ENCODE measurements around the gene PSAP.
A peak's percentile ranks its signal among the peaks of the same experiment; 100 is the strongest.

Gene PSAP

DNA sequence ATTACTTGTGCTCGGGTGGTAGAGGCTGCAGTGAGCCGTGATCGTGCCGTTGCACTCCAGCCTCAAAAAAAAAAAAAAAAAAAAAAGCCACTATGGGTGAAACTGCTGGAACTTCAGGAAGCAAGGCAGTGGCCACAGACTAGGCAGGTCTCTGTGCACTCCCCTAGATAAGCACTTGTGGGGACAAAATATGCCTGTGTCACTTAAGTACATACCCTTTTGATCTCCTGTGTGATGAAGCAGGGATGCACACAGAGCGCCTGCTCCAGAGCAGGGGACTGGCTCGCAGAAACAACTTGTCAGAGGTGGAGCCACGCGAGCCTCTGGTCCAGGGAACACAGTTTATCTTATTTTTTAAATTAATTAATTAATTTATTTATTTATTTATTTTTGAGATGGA is 42.9 kb upstream of the PSAP start:
- Histone ChIP-seq H3K79me2 (ENCODE audit: low read length) (no peaks in the 10 kb centered on the region), H3K9me3 (ENCODE audit: insufficient read depth, low read length) (no peaks in the 10 kb centered on the region), H2AFZ (ENCODE audit: low read depth, low read length) (no peak overlapping the region), H3K36me3 (replicated peaks; ENCODE audit: low read depth, low read length) (no peaks in the 10 kb centered on the region), H3K4me3 (ENCODE audit: low read length) (no peak overlapping the region), H3K27me3 (ENCODE audit: low read depth, low read length) (peaks cover 43% of the 10 kb centered on the region), H3K27ac (ENCODE audit: low read length) (no peak overlapping the region), H4K20me1 (ENCODE audit: insufficient read depth, low read length) (peaks cover 5% of the 10 kb centered on the region; the same call in 1 of the 2 replicates), H3K9ac (ENCODE audit: low read length) (no peak overlapping the region), H3K4me1 (ENCODE audit: low read length) (peaks cover 12% of the 10 kb centered on the region), H3K4me2 (ENCODE audit: low read length) (no peak overlapping the region)
- TF ChIP-seq, protein P1, sequence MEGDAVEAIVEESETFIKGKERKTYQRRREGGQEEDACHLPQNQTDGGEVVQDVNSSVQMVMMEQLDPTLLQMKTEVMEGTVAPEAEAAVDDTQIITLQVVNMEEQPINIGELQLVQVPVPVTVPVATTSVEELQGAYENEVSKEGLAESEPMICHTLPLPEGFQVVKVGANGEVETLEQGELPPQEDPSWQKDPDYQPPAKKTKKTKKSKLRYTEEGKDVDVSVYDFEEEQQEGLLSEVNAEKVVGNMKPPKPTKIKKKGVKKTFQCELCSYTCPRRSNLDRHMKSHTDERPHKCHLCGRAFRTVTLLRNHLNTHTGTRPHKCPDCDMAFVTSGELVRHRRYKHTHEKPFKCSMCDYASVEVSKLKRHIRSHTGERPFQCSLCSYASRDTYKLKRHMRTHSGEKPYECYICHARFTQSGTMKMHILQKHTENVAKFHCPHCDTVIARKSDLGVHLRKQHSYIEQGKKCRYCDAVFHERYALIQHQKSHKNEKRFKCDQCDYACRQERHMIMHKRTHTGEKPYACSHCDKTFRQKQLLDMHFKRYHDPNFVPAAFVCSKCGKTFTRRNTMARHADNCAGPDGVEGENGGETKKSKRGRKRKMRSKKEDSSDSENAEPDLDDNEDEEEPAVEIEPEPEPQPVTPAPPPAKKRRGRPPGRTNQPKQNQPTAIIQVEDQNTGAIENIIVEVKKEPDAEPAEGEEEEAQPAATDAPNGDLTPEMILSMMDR (IDR thresholded peaks at IDR 0.05; ENCODE audit: low read depth, low read length), result no peak
- no peak for TF ChIP-seq EZH2phosphoT487 (IDR thresholded peaks at IDR 0.05; ENCODE audit: low read depth)

DNA sequence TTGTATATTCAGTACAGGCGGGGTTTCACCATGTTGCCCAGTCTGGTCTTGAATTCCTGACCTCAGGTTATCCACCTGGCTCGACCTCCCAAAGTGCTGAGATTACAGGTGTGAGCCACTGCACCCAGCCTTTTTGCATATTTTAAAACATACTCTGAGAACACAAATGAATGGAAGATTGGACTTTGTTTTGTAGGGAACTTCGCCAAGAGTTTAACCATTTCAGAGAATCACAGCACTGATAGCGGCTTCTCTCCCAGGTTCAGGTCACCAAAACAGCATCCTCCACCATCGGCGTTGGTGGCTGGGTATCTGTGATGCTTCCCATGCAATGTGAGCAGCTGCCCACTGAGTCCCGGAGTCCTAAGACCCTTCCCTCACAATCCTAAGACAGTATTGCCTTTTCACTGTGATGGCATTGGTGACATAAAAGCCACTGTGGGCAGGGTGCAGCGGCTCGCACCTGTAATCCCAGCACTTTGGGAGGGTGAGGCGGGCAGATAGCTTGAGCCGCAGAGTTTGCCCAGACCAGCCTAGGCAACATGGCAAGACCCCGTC is 42.3 kb upstream of the PSAP start:
- TF ChIP-seq, protein P1 (IDR thresholded peaks at IDR 0.05; ENCODE audit: low read depth, low read length), result no peak
- TF ChIP-seq EZH2phosphoT487 (IDR thresholded peaks at IDR 0.05; ENCODE audit: low read depth), result no peak
- no peak overlapping the region for H2AFZ ChIP-seq (ENCODE audit: low read depth, low read length)
- no peak overlapping the region for H3K9ac ChIP-seq (ENCODE audit: low read length)
- H3K4me3 ChIP-seq (ENCODE audit: low read length), result no peak overlapping the region
- no peak overlapping the region for H3K27ac ChIP-seq (ENCODE audit: low read length)
- H3K4me2 ChIP-seq (ENCODE audit: low read length), result no peak overlapping the region
- H3K4me1 ChIP-seq (ENCODE audit: low read length), result peaks cover 16% of the 10 kb centered on the region
- no peaks in the 10 kb centered on the region for H3K9me3 ChIP-seq (ENCODE audit: insufficient read depth, low read length)
- H4K20me1 ChIP-seq (ENCODE audit: insufficient read depth, low read length), result peaks cover 5% of the 10 kb centered on the region; the same call in 1 of the 2 replicates
- peaks cover 43% of the 10 kb centered on the region for H3K27me3 ChIP-seq (ENCODE audit: low read depth, low read length)
- H3K36me3 ChIP-seq (replicated peaks; ENCODE audit: low read depth, low read length), result no peaks in the 10 kb centered on the region
- H3K79me2 ChIP-seq (ENCODE audit: low read length), result no peaks in the 10 kb centered on the region

DNA sequence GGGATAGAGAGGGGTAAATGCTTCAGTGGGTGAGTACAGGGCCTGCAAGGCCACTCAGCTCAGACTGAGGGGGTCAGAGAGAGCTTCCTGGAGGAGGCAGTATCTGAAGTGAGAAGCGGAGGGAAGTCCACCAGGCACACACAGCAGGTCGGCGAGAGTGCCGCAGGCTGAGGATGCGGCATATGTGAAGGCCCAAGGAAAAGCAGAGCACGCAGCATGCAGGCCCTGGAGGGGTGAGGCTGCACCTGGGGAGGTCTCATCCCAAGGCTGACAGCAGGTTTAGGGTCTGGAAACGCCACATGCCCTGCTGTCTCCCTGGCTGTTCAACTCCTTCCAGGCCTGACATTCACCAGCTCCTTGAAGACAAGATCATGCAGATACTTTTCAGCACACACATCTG is 40.4 kb upstream of the PSAP start:
- H3K9me3 ChIP-seq (ENCODE audit: insufficient read depth, low read length), result no peaks in the 10 kb centered on the region
- H3K27me3 ChIP-seq (ENCODE audit: low read depth, low read length), result peaks cover 53% of the 10 kb centered on the region
- no peak overlapping the region for H3K9ac ChIP-seq (ENCODE audit: low read length)
- H3K27ac ChIP-seq (ENCODE audit: low read length), result no peak overlapping the region
- no peak overlapping the region for H3K4me2 ChIP-seq (ENCODE audit: low read length)
- no peak for TF ChIP-seq EZH2phosphoT487 (IDR thresholded peaks at IDR 0.05; ENCODE audit: low read depth)
- TF ChIP-seq, protein P1 (IDR thresholded peaks at IDR 0.05; ENCODE audit: low read depth, low read length), result no peak
- H2AFZ ChIP-seq (ENCODE audit: low read depth, low read length), result no peak overlapping the region
- H4K20me1 ChIP-seq (ENCODE audit: insufficient read depth, low read length), result peaks cover 5% of the 10 kb centered on the region; the same call in 1 of the 2 replicates
- H3K4me1 ChIP-seq (ENCODE audit: low read length), result peaks cover 23% of the 10 kb centered on the region
- no peaks in the 10 kb centered on the region for H3K79me2 ChIP-seq (ENCODE audit: low read length)
- no peaks in the 10 kb centered on the region for H3K36me3 ChIP-seq (replicated peaks; ENCODE audit: low read depth, low read length)
- no peak overlapping the region for H3K4me3 ChIP-seq (ENCODE audit: low read length)

DNA sequence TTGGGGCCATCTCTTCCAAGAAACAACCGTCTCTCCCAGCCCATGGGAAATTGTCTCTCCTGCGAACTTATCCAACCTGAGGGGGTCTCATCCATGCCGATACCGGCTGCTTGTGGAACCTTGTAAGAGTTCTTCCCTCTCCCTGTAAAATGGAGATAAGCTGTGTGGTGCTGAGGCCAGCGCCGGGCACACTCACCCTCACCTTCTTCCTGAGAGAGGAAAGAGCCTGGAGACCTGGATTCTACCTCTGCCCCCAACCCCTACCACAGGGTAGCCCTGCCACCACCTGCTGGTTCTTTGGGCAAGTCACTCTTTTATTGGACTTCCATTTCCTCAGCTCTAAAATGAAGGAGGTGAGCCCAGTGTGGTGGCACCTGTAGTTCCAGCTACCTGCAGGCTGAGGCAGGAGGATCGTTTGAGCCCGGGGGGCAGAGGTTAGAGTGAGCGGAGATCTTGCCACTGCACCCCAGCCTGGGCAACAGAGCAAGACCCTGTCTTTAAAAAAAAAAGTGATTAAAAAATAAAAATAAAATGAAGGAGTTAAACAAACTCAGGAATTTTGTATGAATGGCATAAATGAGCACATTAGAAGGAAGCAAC is 38.4 kb upstream of the PSAP start:
- Histone ChIP-seq H3K9me3 (ENCODE audit: insufficient read depth, low read length) (no peaks in the 10 kb centered on the region), H3K4me2 (ENCODE audit: low read length) (peak overlapping the region; percentile 88), H3K4me3 (ENCODE audit: low read length) (peak overlapping the region; percentile 64), H3K4me1 (ENCODE audit: low read length) (peaks cover 23% of the 10 kb centered on the region), H3K36me3 (replicated peaks; ENCODE audit: low read depth, low read length) (no peaks in the 10 kb centered on the region), H3K27ac (ENCODE audit: low read length) (no peak overlapping the region), H3K79me2 (ENCODE audit: low read length) (no peaks in the 10 kb centered on the region), H2AFZ (ENCODE audit: low read depth, low read length) (no peak overlapping the region), H4K20me1 (ENCODE audit: insufficient read depth, low read length) (peaks cover 5% of the 10 kb centered on the region; the same call in 1 of the 2 replicates), H3K9ac (ENCODE audit: low read length) (peak overlapping the region; percentile 14; the same call in 1 of the 2 replicates), H3K27me3 (ENCODE audit: low read depth, low read length) (peaks cover 51% of the 10 kb centered on the region)
- TF ChIP-seq, protein P1 (IDR thresholded peaks at IDR 0.05; ENCODE audit: low read depth, low read length), result no peak
- TF ChIP-seq EZH2phosphoT487 (IDR thresholded peaks at IDR 0.05; ENCODE audit: low read depth), result no peak

Measured in OCI-LY3 (cell line).